K562 (cell line): ENCODE data around the gene SETD1B. TPM values are rescaled to one million over a fixed set of nuclear protein-coding genes. Genes with fewer than 3 reads are reported as not detected.

ENCODE experiments used
- ASH1L ChIP-seq: fragments of 450-650 bp; IDR thresholded peaks from 2 replicates; pipeline ENCODE4 v1.6.1; 2018; ENCODE audit warnings: borderline replicate concordance, mild to moderate bottlenecking, low read depth; ENCODE audit not compliant: partially characterized antibody
- BACH1 ChIP-seq: fragments of 200-800 bp; sonication (Bioruptor generic); IDR thresholded peaks from 2 replicates; pipeline ENCODE4 v1.6.1; 2016; ENCODE audit warnings: missing genetic modification characterization, missing compliant biosample characterization
- CBFA2T3 ChIP-seq: fragments of 450-650 bp; IDR thresholded peaks from 2 replicates; pipeline ENCODE4 v1.6.1; 2017
- CBX5 ChIP-seq: IDR thresholded peaks from 2 replicates; pipeline ENCODE4 v1.6.1; 2014; ENCODE audit warnings: low read depth, borderline replicate concordance
- CBX8 ChIP-seq: fragments of 200-600 bp; sonication (generic); IDR thresholded peaks from 2 replicates; pipeline ENCODE4 v1.6.1; 2012; ENCODE audit warnings: borderline replicate concordance, mixed run types, low read depth, mild to moderate bottlenecking, moderate library complexity, mixed read lengths, low read length, control low read depth, inconsistent platforms; ENCODE audit not compliant: poor library complexity, severe bottlenecking; ENCODE audit errors: extremely low read depth
- CEBPZ ChIP-seq: fragments of 150-350 bp; IDR thresholded peaks from 2 replicates; pipeline ENCODE4 v1.6.1; 2014; ENCODE audit warnings: low read depth, mild to moderate bottlenecking, low read length, borderline replicate concordance
- CTBP1 ChIP-seq: fragments of 450-650 bp; IDR thresholded peaks from 2 replicates; pipeline ENCODE4 v1.6.1; 2016; ENCODE audit warnings: borderline replicate concordance
- HIVEP1 ChIP-seq: fragments of 250-450 bp; sonication (Bioruptor Pico); IDR thresholded peaks from 2 replicates; pipeline ENCODE4 v1.4.0; 2020; ENCODE audit warnings: mild to moderate bottlenecking
- HLTF ChIP-seq: fragments of 450-650 bp; IDR thresholded peaks from 2 replicates; pipeline ENCODE4 v1.6.1; 2016
- IRF2 ChIP-seq: sonication (generic); formaldehyde crosslinking; IDR thresholded peaks from 2 replicates; pipeline ENCODE4 v1.8.1; 2022; ENCODE audit warnings: mild to moderate bottlenecking, missing genetic modification reagents
- NFRKB ChIP-seq: fragments of 450-650 bp; IDR thresholded peaks from 2 replicates; pipeline ENCODE4 v1.6.1; 2016; ENCODE audit warnings: low read depth
- NR2C1 ChIP-seq, 2 experiments: fragments of 450-650 bp; IDR thresholded peaks; 2 replicates each; pipeline ENCODE4 v1.6.1; 2017; ENCODE audit warnings: mild to moderate bottlenecking in 2 of 2, antibody characterized with exemption in 1 of 2, inconsistent platforms in 1 of 2, missing compliant biosample characterization in 1 of 2, missing genetic modification characterization in 1 of 2
- POLR2B ChIP-seq: fragments of 450-650 bp; IDR thresholded peaks from 2 replicates; pipeline ENCODE4 v1.6.1; 2018; ENCODE audit warnings: low read depth; ENCODE audit not compliant: partially characterized antibody
- SMC3 ChIP-seq: conservative IDR thresholded peaks from 2 replicates; pipeline ENCODE4 v1.6.1; 2011; ENCODE audit warnings: low read depth, low read length, improper control_type of control experiment; ENCODE audit not compliant: insufficient read depth
- SRSF3 ChIP-seq: fragments of 200-400 bp; formaldehyde crosslinking; IDR thresholded peaks from 2 replicates; pipeline ENCODE4 v1.6.1; 2016; ENCODE audit warnings: mild to moderate bottlenecking, low read length, moderate library complexity; ENCODE audit not compliant: insufficient read depth
- U2AF2 ChIP-seq: fragments of 200-400 bp; formaldehyde crosslinking; optimal IDR thresholded peaks from 2 replicates; pipeline ENCODE3; 2017; ENCODE audit warnings: low read depth, mild to moderate bottlenecking, low read length
- ZBTB11 ChIP-seq, 3 experiments: fragments of 200-800 bp in 1 of 3; fragments of 250-450 bp in 1 of 3; fragments of 450-650 bp in 1 of 3; sonication (Bioruptor Pico) in 1 of 3; sonication (Bioruptor generic) in 1 of 3; formaldehyde crosslinking in 1 of 3; IDR thresholded peaks; 2 replicates each; pipeline versions ENCODE4 v1.6.1 to v1.8.0; 2016 to 2022; ENCODE audit warnings: mild to moderate bottlenecking in 2 of 3, missing genetic modification characterization in 2 of 3, missing compliant biosample characterization in 1 of 3, moderate library complexity in 1 of 3
- ZFPM2 ChIP-seq: fragments of 250-450 bp; sonication (Bioruptor Pico); IDR thresholded peaks from 2 replicates; pipeline ENCODE4 v1.5.1; 2022; ENCODE audit warnings: mild to moderate bottlenecking
- ZNF282 ChIP-seq: sonication (generic); formaldehyde crosslinking; IDR thresholded peaks from 2 replicates; pipeline ENCODE4 v1.8.1; 2023; ENCODE audit warnings: missing genetic modification reagents
- ZNF41 ChIP-seq: fragments of 250-450 bp; sonication (Bioruptor Pico); conservative IDR thresholded peaks from 2 replicates; pipeline ENCODE4 v1.4.0; 2020; ENCODE audit warnings: mild to moderate bottlenecking
- ZNF444 ChIP-seq: fragments of 250-450 bp; sonication (Bioruptor Pico); IDR thresholded peaks from 2 replicates; pipeline ENCODE4 v1.4.0; 2020; ENCODE audit warnings: mild to moderate bottlenecking, moderate library complexity
- ZNF655 ChIP-seq: fragments of 250-450 bp; sonication (Bioruptor Pico); IDR thresholded peaks from 2 replicates; pipeline ENCODE4 v1.5.0; 2021
- polyA plus RNA-seq, 8 experiments: library from polyadenylated mRNA; depleted of rRNA in 4 of 8; stranded (reverse) in 5 of 8; unstranded in 3 of 8; fragments of >200 nt; fragmentation: Nextera tagmentation in 2 of 8; fragmentation: Illumina TruSeq in 1 of 8; extraction: Ambion mirVana in 2 of 8; extraction: Trizol in 1 of 8; gene quantifications; 2 replicates each; pipeline versions ENCODE4 v1.2.1 to v1.2.3, GENCODE V29; 2011 to 2014; ENCODE audit warnings: inconsistent platforms in 1 of 8, missing spikeins in 1 of 8
- total RNA-seq, 7 experiments: library from RNA; depleted of rRNA in 6 of 7; stranded (reverse); fragments of >200 nt in 6 of 7; fragmentation: Illumina TruSeq in 2 of 7; extraction: Trizol in 2 of 7; gene quantifications; 2 replicates each; pipeline versions ENCODE4 v1.2.1 to v1.2.3, GENCODE V29; 2011 to 2021; ENCODE audit warnings: low replicate concordance in 1 of 7

SETD1B gene
- total and polyA plus RNA-seq, 9 of the 15 experiments (the other 6 are each of a cell fraction or from before 2014, with no cell fraction given): 0.48 to 26.6 (median 2.3) TPM

- TF ChIP-seq HIVEP1 (CRISPR knock-in tag) (no peak), ASH1L (no peak), ZNF655 (CRISPR knock-in tag) (no peak), BACH1 (tag) (no peak), ZBTB11 (CRISPR knock-in tag; IDR thresholded peaks at IDR 0.05) (no peak), CBX5 (no peak), IRF2 (CRISPR knock-in tag) (no peak), SRSF3 (no peak), NFRKB (no peak), CBFA2T3 (no peak), U2AF2 (no peak), CBX8 (no peak), NR2C1 (IDR thresholded peaks at IDR 0.05) (no peak), NR2C1 (tag; IDR thresholded peaks at IDR 0.05) (no peak), HLTF (no peak), SMC3 (no peak), CEBPZ (no peak), ZNF41 (no peak), ZNF282 (no peak), ZFPM2 (CRISPR knock-in tag) (no peak), ZNF444 (CRISPR knock-in tag) (no peak), POLR2B (no peak), CTBP1 (no peak; the same call in 1 of the 2 replicates)
Measured at GRCh38 chr12:121812320-121812871, 8.6 kb downstream of the SETD1B start (continued).
